ENCODE results near the gene RAPGEF5. TPM values are rescaled to one million over a fixed set of nuclear protein-coding genes. Genes with fewer than 3 reads are reported as not detected.

RAPGEF5 gene
- total and polyA plus RNA-seq, 4 donors: 7.1 to 54.8 (median 13.0) TPM

- H3K4me3 ChIP-seq (ENCODE audit: low read depth in 1 of 3, low read length in 3 of 3): no peak overlapping the region
- H3K4me1 ChIP-seq (ENCODE audit: control insufficient read depth in 4 of 4, insufficient read depth in 4 of 4, low read length in 3 of 4): peaks cover 0 to 2% (median 0%) of the 10 kb centered on the region in 4 donors
- DNase-seq (ENCODE audit: low spot score): no peak
- no peaks in the 10 kb centered on the region for H3K27me3 ChIP-seq (ENCODE audit: control insufficient read depth in 4 of 4, insufficient read depth in 4 of 4, low read length in 3 of 4)
- no peak overlapping the region for H3K27ac ChIP-seq (ENCODE audit: low read depth in 1 of 2, low read length in 2 of 2)
- WGBS: 88% methylated on average over 9 of the region's 9 CpGs
- no peak overlapping the region for H3K9ac ChIP-seq (ENCODE audit: low read depth in 1 of 2, low read length in 2 of 2)
- H3K9me3 ChIP-seq (ENCODE audit: control insufficient read depth in 4 of 4, low read length in 3 of 4): no peaks in the 10 kb centered on the region
- TF ChIP-seq SP1 (IDR thresholded peaks at IDR 0.05) (no peak), HNF4A (conservative IDR thresholded peaks at IDR 0.05) (no peak), RXRA (IDR thresholded peaks at IDR 0.05) (no peak), REST (IDR thresholded peaks at IDR 0.05) (no peak), HNF4G (IDR thresholded peaks at IDR 0.05) (no peak), ZBTB33 (IDR thresholded peaks at IDR 0.05) (no peak), RAD21 (IDR thresholded peaks at IDR 0.05) (no peak), JUND (IDR thresholded peaks at IDR 0.05) (no peak), FOXA2 (IDR thresholded peaks at IDR 0.05) (no peak), TAF1 (conservative IDR thresholded peaks at IDR 0.05) (no peak), YY1 (IDR thresholded peaks at IDR 0.05) (no peak), GABPA (IDR thresholded peaks at IDR 0.05 in 1 of 2, conservative IDR thresholded peaks at IDR 0.05 in 1 of 2) (no peak), NR2F2 (IDR thresholded peaks at IDR 0.05) (no peak), MAX (IDR thresholded peaks at IDR 0.05) (no peak), FOXA1 (IDR thresholded peaks at IDR 0.05) (no peak), EGR1 (IDR thresholded peaks at IDR 0.05; ENCODE audit: low read depth in 2 of 2) (no peak)
- TF ChIP-seq, protein P1, sequence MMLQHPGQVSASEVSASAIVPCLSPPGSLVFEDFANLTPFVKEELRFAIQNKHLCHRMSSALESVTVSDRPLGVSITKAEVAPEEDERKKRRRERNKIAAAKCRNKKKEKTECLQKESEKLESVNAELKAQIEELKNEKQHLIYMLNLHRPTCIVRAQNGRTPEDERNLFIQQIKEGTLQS (IDR thresholded peaks at IDR 0.05): no peak
- TF ChIP-seq, protein P2, sequence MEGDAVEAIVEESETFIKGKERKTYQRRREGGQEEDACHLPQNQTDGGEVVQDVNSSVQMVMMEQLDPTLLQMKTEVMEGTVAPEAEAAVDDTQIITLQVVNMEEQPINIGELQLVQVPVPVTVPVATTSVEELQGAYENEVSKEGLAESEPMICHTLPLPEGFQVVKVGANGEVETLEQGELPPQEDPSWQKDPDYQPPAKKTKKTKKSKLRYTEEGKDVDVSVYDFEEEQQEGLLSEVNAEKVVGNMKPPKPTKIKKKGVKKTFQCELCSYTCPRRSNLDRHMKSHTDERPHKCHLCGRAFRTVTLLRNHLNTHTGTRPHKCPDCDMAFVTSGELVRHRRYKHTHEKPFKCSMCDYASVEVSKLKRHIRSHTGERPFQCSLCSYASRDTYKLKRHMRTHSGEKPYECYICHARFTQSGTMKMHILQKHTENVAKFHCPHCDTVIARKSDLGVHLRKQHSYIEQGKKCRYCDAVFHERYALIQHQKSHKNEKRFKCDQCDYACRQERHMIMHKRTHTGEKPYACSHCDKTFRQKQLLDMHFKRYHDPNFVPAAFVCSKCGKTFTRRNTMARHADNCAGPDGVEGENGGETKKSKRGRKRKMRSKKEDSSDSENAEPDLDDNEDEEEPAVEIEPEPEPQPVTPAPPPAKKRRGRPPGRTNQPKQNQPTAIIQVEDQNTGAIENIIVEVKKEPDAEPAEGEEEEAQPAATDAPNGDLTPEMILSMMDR (IDR thresholded peaks at IDR 0.05; ENCODE audit: low read depth, low read length, missing input control): no peak
- peaks cover 1 to 14% (median 8%) of the 10 kb centered on the region in 4 donors for H3K36me3 ChIP-seq (ENCODE audit: control insufficient read depth in 4 of 4, insufficient read depth in 3 of 4, low read depth in 1 of 4, low read length in 3 of 4)
Measured at GRCh38 chr7:22195397-22196172, 161.4 kb downstream of the RAPGEF5 start.
